Testis (tissue), 2 donors: ENCODE data around the gene APOLD1.

ENCODE experiments used
- POLR2A ChIP-seq: fragments of 450-650 bp; IDR thresholded peaks from one replicate; pipeline ENCODE4 v1.6.1; 2017; ENCODE audit warnings: antibody characterized with exemption, mild to moderate bottlenecking, moderate library complexity
- TF ChIP-seq, protein P1 (sequence below), 3 experiments: fragments of 450-650 bp in 2 of 3; fragments of 200-600 bp in 1 of 3; sonication (generic) in 1 of 3; IDR thresholded peaks; one replicate each; pipeline ENCODE4 v1.5.1; 2016 to 2019; ENCODE audit warnings: antibody characterized with exemption in 3 of 3, mild to moderate bottlenecking in 2 of 3, moderate library complexity in 1 of 3

DNA sequence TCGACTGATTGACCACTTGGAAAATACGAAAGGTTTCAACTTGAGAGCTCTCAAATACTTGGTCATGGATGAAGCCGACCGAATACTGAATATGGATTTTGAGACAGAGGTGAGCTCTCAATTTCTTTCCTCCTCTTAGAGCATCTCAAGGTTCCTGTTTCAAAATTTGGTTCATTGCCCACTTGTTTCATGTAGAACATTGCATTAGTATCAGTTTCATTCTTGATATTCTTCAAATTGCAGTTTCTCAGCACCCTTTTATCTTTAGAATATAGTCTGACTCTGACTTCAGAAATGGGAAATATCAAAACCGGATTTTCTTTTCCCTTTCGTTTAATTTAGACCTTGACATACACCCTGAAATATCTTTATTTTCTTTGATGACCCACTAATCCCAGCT is 36.5 kb downstream of the APOLD1 start:
- no peak for TF ChIP-seq POLR2A
- TF ChIP-seq, protein P1, sequence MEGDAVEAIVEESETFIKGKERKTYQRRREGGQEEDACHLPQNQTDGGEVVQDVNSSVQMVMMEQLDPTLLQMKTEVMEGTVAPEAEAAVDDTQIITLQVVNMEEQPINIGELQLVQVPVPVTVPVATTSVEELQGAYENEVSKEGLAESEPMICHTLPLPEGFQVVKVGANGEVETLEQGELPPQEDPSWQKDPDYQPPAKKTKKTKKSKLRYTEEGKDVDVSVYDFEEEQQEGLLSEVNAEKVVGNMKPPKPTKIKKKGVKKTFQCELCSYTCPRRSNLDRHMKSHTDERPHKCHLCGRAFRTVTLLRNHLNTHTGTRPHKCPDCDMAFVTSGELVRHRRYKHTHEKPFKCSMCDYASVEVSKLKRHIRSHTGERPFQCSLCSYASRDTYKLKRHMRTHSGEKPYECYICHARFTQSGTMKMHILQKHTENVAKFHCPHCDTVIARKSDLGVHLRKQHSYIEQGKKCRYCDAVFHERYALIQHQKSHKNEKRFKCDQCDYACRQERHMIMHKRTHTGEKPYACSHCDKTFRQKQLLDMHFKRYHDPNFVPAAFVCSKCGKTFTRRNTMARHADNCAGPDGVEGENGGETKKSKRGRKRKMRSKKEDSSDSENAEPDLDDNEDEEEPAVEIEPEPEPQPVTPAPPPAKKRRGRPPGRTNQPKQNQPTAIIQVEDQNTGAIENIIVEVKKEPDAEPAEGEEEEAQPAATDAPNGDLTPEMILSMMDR (IDR thresholded peaks at IDR 0.05) = no peak
